GM19351 (cell line): ENCODE measurements around the gene PAX8.

Experiments used
- ATAC-seq: cut with Tn5 transposase; IDR thresholded peaks from one replicate; pipeline ENCODE4 v1.9.1; 2021; ENCODE audit warnings: mild to moderate bottlenecking, moderate library complexity; ENCODE audit not compliant: unreplicated experiment

PAX8 gene

GRCh38 chr2:113268621-113269360 is 9.9 kb downstream of the PAX8 start:
- no peak for ATAC-seq

- no peak for ATAC-seq
Observed at GRCh38 chr2:113266431-113266830, 12.3 kb downstream of the PAX8 start.

GRCh38 chr2:113264713-113265403 is 13.9 kb downstream of the PAX8 start:
- ATAC-seq = no peak

- ATAC-seq = no peak
Observed at GRCh38 chr2:113263546-113263945, 15.2 kb downstream of the PAX8 start.

- ATAC-seq = no peak
Observed at GRCh38 chr2:113260991-113261390, 17.7 kb downstream of the PAX8 start.

- no peak for ATAC-seq
Observed at GRCh38 chr2:113258471-113259147, 20.1 kb downstream of the PAX8 start.

- ATAC-seq = no peak
Observed at GRCh38 chr2:113257516-113258264, 21.0 kb downstream of the PAX8 start.

- ATAC-seq = no peak
Observed at GRCh38 chr2:113255140-113256070, 23.3 kb downstream of the PAX8 start.

GRCh38 chr2:113253453-113253852 is 25.3 kb downstream of the PAX8 start:
- ATAC-seq = no peak

- no peak for ATAC-seq
Observed at GRCh38 chr2:113252047-113252590, 26.6 kb downstream of the PAX8 start.

- ATAC-seq = no peak
Observed at GRCh38 chr2:113251118-113251517, 27.6 kb downstream of the PAX8 start.

- peak; percentile 79 for ATAC-seq
Observed at GRCh38 chr2:113248997-113249770, 29.5 kb downstream of the PAX8 start.

GRCh38 chr2:113246606-113247005 is 32.1 kb downstream of the PAX8 start:
- no peak for ATAC-seq

- no peak for ATAC-seq
Observed at GRCh38 chr2:113245276-113245711, 33.4 kb downstream of the PAX8 start.

- ATAC-seq = no peak
Observed at GRCh38 chr2:113242327-113242726, 36.4 kb downstream of the PAX8 start.

- ATAC-seq = no peak
Observed at GRCh38 chr2:113240915-113241911, 37.5 kb downstream of the PAX8 start.

GRCh38 chr2:113240150-113240914 is 38.4 kb downstream of the PAX8 start:
- ATAC-seq = no peak
